GM21529 (cell line): ENCODE results near the gene ZNF23.
A peak's percentile ranks its signal among the peaks of the same experiment; 100 is the strongest.

ENCODE experiments used
- ATAC-seq: cut with Tn5 transposase; IDR thresholded peaks from one replicate; pipeline ENCODE4 v1.9.1; 2021; ENCODE audit not compliant: unreplicated experiment

ZNF23 gene

DNA sequence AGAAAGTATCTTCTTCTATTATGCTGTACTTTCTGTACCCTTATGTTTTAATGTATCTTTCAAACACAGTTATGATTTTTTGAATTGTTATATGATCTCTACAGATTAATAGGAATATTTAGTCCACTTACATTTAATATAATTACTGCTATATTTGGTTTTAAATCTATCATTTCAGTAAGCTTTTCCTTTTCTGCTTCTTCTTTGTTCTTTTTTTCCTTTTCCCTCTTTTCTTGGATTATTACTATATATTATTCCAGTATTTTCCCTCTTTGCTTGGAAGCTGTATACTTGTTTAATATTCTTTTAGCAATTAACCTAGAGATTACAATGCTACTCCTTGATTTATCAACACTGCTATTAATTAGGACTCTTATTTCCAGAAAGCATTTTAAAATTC lies 33.7 kb downstream of the ZNF23 start:
- ATAC-seq, result no peak

DNA sequence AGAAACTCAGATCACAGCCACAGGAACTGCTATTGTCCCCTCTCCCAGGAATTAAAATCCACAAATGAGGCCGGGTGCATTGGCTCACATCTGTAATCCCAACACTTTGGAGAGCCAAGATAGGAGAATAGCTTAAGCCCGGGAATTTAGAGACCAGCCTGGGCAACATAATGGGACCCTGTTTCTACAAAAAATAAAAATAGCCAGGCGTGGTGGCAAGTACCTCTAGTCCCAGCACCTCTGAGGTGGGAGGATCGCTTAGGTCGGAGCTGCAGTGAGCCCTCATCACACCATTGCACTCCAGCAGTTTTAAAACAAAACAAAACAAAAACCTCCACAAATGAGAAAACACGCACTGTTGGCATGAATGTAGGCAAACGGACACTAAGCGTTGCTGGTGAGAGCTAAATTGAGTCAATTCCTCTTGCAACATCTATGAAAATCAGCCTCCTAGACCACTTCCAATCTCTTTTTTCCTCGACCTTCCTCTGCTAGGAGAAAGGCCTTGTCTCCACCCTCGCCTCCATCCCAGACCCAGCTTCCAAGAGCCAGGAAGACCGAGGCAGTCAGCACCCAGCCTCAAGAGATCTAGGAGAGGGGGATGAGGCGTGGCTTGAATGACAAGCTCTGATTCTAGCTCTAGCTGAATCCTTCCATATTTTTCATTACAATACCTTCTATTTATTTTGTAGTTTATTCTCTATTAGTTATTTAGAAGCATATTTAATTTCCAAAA lies 35.0 kb downstream of the ZNF23 start:
- ATAC-seq, result no peak

DNA sequence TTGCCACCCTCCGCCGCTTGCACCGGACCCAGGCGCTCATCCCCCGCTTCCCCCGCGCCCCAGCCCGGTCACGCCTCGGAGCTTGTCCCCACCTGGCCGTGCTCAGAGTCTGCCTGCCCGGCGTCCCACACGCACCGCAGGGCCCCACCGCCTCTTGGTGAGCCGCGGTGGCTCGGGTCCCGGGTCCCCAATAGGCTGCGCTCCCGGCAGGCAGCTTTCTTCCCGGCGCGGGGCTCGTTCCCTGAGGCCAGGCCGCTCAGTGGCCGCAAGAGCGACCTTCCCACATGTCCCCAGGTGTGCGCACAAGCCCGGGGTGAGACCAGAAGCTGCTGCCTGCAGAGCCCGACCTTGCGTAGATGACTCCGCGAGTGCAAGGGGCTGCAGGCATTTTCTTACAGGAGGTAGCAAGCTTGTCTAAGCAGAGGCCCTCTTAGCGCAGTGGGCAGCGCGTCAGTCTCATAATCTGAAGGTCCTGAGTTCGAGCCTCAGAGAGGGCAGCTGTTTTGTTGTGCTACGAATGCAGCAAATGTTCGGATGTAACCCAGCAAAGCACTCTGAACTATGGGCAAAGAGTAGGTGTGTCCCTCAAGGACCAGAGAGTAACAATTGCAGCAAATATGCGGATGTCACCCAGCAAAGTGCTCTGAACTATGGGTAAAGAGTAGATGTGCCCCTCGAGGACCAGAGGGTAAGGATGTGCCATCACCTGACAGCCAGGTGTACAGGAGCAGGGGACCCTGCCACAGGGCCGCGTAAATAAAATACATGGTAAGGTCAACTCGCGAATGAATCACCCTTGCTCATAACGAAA lies 35.8 kb downstream of the ZNF23 start:
- peak; percentile 68 for ATAC-seq

DNA sequence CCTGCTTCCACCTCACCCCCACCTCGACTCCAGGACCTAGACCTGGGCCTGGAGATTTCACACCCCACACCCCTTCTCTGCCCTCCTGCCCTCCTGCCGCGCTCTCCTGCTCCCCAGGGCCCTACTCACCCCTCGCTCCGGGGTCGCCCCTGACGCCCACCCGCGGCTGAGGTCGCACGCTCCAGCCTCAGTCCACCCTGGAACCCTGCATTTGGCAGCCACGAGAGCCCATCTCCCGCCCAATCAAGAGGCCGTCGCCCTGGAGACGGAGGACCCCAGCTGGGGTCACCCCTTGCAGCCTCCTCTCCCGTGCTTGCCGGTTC lies 36.3 kb downstream of the ZNF23 start:
- ATAC-seq, result no peak

DNA sequence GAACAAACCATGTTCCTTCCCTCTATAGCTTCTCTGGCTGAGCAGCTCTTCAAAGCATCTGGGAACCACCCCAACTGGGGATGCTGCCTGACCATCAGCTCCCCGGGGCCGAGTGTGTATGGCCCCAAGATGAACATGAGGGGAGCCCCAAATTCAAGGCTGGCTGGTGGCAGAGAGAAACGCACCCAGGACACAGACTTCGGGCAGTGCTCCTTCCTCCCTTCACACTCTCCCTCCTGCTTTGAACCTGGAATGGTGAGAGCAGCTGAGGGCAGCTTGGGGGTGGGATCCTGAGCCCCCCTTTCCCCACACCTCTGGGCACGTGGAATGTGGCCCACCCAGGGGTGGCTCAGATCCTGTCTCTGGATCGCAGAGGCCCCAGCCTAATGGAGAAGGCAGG lies 37.4 kb downstream of the ZNF23 start:
- ATAC-seq, result no peak

DNA sequence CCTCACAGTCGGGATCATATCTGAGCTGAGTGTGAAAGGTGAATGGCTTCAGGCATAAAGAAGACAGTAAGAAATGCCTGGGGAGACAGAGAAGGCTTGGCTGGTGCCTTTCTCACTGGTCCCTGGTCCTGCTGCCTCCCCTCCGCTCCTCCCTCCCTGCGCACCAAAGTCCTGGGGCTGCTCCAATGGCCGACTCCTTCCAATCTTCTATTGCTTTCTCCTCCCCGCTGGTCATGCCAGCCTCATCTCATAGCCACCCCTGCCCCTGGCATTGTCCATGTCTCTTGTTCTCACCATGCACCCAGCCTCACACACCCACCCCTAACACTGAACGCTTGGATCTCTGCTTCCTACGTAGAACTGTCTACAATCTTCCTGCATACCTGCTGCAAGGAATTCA lies 38.2 kb downstream of the ZNF23 start:
- ATAC-seq, result no peak

DNA sequence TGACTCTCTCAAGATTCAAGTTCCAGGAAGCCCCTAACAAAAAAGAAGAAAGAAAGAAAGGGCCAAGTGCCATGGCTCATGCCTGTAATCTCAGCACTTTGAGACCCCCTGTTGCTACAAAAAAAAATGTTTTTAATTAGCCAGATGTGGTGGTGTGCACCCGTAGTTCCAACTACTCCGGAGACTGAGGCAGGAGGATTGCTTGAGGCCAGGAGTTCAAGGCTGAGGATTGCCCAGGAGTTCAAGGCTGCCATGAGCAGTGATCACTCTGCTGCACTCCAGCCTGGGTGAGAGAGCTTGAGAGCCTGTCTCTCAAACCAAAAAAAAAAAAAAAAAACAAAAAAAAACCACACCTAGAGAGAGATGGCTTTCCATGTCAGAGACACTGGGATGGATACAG lies 39.0 kb downstream of the ZNF23 start:
- no peak for ATAC-seq

DNA sequence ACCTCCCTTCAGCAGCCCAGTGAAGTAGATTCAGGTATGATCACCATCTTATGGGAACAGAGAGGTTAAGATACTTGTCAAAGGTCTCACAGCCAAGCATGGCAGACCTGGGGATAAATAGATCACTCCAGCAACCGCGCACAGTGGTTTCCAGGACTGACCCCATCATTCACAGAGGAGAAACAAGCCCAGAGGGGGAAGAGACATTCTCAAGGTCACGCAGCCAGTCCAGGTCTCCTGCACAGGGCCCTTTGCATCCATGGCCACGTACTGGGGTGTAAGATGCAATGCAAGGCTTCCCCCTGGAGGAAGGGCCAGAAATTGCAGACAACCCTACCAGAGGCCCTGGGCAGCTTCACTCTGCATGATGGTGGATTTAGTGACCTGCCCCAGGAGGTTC lies 40.1 kb downstream of the ZNF23 start:
- no peak for ATAC-seq

DNA sequence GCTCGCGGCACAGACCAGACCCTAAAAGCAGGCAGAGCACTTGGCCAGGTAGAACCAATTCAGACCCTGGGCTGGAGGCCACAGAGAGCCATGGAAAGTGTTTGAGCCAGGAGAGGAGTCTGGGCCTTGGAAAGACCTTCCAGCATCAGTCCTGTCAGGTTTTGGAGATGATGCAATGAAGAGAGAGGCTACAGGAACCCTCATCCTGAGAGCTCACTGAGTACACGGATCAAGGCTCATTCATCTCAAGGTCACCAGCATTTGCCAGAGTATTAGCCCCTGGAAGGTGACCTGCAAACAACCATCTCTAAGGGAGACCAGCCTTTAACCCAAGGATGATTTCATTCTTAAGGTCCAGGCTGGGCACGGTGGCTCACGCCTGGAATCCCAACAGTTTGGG lies 48.0 kb downstream of the ZNF23 start:
- no peak for ATAC-seq

DNA sequence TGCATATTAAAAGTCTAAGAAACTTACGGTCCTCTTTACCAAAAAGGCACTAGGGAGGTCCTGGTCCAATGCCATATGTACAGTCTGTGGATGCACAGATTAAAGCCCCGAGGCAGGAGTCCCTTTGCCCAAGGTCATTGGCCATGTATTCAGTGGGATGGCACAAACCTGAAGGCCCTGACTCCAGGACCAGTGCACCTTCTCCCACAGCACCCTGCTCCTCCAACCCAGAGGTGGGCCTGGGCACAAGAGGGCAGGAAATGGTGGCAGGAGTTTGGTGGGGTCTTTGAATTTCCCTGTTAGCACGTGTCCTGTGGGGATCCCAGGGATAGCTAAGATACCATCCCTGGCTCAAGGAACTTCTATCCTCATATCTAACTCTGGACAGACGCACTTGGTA lies 48.7 kb downstream of the ZNF23 start:
- no peak for ATAC-seq

DNA sequence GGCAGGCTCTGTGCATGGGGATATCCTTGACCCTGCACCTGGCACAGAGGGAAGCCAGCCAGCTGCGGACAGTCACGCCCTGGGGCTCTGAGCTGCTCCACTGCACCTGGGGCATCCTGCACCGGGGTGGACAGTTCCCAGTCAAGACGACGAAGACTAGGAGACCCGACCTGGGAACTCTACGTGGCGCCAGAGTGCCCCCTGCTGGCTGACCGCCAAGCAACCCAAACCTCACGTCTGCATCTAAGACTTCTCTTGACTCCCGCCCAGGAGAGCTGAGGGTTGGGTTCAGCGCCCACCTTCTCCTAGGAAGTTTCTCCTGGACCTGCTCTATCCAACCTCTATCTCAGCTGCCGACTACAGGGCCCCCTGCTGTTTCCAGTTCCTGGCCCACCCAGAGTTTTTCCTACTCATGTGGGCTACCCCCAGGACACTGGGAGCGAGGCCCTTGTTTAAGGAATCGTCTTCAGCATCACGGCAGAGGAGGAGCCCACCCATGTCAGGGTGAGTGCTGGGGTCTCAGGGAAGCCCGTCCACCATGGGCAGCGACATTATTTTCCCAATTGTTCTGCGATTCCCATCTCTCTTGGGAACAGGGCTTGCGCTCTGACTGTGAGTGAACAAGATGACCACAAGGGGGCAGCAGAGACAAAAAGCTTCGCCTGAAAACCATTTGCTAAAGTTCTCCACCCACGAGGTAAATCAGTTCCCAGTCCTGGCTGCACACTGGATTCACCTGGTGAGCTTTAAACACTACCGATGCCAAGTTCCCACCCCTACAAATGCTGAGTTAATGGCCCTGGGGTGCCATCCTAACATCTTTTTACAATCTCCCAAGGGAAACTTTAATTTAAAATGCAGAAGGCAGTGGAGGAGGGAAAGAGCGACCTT lies 49.5 kb downstream of the ZNF23 start:
- peak; percentile 75 for ATAC-seq

DNA sequence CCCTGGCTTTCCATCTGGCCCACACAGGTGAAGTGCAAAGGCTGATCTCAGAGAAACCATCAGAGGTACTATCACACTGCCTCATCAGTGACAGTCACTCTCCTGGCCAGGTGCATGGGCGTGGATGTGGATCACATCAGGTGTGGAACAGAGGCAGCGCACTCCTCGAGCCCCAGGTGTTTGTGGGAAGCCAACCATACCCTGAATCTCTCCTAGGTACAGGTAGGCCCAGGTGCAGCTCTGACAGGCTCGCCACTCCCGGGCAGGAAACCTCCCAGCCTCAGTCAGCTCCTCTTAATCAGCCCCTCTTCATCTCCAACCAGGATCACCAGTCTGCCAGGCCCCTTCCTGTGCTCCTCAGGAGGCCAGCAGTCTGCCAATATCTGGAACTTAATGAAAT lies 51.9 kb downstream of the ZNF23 start:
- ATAC-seq, result no peak

DNA sequence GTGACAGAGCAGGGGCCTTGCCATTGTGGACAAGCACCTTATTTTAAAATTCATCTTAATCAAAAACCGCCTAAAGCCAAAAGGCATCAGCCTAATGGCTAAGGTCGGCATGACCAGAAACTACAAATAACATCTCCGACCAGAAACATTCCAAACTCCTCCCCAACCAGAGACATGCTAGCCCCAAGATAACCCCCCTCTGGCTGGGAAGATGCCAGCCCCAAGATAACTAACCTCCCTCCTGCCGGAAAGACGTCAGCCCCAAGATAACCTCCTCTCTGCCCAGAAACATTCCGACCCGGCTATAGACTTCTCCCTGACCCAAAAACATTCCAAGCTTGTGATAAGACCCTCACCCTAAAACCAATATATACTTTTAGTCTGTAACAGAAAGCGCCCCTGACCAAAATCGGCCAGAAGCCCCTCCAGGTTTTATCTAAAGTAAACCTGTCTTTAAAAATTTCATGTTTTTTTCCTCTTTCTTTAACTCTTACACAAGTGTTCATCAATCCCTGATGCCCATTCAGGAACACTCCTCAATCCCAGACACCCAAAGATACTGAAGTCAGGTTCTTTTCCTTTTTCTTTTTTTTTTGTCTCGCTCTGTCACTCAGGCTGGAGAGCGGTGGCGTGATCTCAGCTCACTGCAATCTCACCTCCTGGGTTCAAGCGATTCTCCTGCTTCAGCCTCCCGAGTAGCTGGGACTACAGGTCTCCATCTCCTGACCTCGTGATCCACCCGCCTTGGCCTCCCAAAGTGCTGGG lies 52.9 kb downstream of the ZNF23 start:
- ATAC-seq, result no peak

DNA sequence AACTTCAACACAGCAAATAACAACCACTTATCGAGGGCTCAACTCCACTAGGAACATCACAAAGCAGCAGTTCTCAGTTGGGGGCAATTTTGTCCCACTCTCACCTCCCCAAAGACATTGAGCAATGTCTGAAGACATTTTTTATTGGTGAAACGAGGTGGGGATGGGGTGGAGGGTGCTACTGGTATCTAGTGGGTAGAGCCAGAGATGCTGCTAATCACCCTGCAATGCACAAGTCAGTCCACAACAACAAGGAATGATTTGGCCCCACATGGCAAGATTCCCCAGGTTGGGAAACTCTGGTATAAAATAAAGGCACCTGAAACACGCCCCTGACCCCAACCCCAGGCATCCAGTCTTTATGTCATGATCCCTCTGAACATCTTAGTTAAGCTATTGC lies 53.5 kb downstream of the ZNF23 start:
- no peak for ATAC-seq

DNA sequence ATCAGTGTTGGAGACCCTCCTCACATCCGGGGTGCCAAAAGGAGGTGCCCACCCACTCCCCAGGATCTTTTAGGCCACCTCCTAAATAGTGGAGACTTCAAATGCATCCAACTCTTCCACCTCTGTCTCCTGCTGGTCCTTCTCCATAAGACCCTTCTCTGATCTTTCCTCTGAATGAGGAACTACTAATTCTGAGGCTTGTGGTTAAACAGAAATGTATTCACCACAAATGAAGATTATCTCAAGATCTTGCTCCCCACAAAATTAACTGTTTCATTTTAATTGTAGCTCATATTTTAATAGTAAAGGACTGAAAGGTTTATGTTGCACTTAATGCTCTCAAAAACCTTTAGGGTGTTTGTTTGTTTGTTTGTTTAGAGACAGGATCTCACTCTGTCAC lies 54.3 kb downstream of the ZNF23 start:
- ATAC-seq, result no peak

DNA sequence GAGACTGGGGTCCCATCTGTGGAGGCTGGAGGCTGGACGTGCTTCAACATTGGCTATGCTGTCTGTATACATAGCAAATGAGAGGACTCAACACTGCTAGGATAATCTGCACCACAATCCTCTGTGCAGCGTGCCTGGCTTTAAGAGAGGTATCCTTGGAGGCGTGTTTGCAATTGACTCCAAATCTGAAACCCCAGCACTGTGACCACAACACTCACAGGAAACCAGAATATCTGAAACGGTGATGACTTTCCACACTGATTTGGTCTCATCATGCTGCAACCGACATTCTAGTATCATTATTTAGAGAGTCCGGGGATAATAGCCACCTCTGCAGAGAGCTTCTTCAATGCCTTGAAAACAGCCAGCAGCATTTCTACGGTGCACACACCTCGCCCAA lies 55.3 kb downstream of the ZNF23 start:
- ATAC-seq, result no peak

DNA sequence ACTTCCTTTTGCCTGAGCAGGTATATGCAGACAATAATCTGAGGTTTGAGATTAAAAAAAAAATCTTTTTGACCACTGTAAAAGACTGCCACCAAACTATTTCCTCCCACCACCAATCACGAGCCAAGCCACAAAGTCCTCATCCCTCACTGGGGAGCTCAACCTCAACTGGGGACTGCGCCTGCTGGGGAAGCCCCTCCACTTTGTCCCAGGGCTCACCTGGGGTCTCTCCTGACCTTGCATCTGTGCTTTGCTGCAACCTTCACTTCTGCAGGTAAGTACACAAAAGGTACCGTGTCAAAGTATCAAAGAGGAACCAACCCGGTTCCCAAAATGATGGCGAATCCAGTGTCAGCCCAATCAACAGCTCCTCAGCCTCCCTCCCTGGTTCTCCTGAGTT lies 55.7 kb downstream of the ZNF23 start:
- no peak for ATAC-seq

DNA sequence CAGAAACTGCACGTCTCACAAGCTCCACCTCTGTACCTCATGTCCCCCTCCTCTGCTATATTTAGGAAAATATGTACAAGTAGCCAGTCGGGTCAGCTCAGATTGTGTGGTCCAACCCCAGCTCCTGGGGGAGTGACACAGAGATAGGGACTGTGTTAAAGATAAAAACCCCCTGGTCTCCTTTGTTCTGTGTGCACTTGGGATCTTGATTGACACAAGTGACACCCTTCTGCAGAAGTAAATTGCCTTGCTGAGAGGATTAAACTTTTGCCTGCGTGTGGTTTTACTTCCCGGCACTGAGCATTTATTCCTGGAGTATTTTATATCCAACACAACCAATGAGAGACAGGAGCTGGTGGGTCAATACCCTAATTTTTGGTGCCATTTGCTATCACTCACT lies 57.7 kb downstream of the ZNF23 start:
- ATAC-seq, result no peak

DNA sequence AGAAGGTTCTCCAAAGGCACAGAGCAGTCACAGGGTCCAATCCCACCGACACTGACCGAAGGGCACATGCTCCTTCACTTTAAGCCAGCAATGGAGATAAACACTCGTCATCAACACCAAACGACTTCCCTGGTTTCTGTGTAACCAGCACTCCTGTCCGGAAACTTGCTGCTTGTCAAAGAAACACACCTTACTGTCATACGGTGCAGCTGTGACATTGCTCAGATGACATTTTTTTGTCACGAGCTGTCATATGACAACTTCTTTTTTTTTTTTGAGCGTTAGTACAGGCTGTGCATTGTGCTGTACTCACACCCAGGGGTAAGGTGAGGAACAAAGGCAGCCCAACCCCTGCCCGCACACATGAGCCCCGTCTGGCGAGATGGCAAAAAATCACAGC lies 59.4 kb downstream of the ZNF23 start:
- no peak for ATAC-seq

DNA sequence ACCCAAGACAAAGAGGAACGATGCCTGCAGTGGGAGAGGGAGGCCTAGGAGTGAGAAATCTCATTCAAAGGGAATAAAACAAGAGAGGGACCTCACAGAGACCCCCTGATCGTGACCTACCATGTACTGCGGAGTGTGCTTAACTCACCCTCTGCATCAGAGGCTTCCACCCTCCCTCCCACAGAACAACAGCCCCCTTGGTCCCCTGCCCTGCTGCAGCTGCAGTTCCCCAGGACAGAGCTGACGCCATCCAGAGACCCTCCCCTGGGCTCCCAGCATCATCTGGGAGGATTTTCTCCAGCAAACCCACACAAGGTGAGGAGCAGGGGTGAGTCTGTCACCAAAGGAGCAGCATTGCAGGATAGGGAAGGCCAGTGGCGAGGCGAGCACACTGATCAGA lies 60.0 kb downstream of the ZNF23 start:
- no peak for ATAC-seq
